GM18861 (cell line): ENCODE measurements around the gene HLA-DQB1.

Experiments used
- ATAC-seq: cut with Tn5 transposase; IDR thresholded peaks from one replicate; pipeline ENCODE4 v1.9.1; 2021; ENCODE audit not compliant: unreplicated experiment

HLA-DQB1 gene

DNA sequence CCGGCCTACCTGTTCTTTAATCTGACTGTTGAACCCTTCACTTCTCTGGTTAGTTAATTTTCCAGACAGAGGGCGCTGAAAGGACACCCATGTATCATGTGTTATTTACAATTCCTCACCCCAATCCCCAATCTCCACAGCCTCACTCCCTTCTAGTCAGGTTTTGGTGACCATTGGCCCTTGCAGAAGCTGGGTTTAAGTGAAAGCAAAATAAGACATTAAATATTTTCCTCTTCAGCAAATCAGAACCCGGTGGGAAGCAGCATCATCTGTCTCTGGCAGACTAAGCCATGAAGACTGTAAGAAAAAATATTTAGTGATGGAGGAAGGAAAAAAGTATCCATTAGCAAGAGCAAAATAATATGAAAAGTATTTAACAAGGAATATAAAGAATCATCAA lies 38.6 kb downstream of the HLA-DQB1 start:
- no peak for ATAC-seq

DNA sequence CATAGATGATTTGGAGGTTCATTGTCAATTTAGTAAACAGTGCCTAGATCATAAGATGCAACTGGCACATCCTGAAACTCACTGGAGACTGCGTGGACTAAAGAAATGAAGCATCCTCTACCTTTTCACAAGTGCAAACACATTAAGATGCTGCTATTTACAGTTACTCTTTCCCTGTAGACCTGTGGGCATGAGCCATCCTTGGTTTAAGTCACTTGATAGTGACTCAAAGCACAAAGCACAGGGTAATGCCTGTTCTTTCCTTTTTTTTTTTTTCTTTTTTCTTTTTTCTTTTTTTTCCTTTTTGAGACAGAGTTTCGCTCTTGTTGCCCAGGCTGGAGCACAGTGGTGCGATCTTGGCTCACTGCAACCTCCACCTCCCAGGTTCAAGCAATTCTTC lies 39.2 kb downstream of the HLA-DQB1 start:
- no peak for ATAC-seq

DNA sequence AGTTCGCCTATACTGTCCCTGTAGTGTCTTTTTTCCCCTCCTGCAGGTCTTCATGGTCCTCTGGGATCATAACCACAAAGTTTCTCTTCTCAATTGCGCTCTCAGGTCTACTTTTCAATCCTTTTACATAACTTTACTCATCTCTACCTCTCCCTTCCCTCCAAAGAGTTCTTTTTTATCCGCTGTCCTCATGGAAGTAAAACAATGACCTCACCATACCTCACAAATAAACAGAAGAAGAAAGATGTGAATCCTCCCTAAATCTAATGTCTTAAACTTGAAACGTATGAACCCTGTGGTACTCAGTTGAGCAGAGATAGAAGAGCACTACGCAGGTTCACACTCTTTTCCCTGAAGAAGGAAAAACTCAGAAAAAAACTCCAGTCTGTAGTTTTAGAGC lies 41.3 kb downstream of the HLA-DQB1 start:
- no peak for ATAC-seq

DNA sequence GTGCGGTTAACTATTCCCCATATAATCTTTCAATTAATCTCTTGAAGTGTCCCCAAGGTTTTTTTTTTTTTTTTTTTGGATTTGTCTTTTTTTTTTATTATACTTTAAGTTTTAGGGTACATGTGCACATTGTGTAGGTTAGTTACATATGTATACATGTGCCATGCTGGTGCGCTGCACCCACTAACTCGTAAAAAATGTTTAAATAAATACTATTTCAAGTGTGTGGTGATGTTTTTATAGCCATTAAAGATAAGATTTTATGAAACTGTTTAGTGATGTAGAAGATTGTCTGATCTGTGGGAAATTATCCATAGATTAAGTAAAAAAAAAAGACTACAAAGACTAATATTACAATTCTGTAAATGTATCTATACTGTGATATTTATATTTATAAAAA lies 41.9 kb downstream of the HLA-DQB1 start:
- ATAC-seq, result no peak

DNA sequence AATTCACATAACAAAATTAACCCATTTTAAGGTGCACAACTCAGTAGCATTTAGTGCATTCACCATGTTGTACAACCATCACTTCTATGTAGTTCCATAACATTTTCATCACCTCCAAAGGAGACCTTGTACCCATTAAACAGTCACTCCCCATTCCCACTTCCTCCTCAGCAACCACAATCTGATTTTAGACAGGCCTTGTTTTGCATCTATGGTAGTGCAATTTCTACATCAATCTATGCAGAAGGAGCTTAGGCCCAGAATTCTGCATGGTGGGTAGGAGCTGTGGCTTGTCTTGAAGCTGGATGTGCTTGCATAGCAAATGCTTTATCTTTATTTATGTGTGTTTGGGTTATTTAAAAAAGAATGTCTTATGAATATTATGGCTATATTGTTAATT lies 42.8 kb downstream of the HLA-DQB1 start:
- ATAC-seq, result no peak

DNA sequence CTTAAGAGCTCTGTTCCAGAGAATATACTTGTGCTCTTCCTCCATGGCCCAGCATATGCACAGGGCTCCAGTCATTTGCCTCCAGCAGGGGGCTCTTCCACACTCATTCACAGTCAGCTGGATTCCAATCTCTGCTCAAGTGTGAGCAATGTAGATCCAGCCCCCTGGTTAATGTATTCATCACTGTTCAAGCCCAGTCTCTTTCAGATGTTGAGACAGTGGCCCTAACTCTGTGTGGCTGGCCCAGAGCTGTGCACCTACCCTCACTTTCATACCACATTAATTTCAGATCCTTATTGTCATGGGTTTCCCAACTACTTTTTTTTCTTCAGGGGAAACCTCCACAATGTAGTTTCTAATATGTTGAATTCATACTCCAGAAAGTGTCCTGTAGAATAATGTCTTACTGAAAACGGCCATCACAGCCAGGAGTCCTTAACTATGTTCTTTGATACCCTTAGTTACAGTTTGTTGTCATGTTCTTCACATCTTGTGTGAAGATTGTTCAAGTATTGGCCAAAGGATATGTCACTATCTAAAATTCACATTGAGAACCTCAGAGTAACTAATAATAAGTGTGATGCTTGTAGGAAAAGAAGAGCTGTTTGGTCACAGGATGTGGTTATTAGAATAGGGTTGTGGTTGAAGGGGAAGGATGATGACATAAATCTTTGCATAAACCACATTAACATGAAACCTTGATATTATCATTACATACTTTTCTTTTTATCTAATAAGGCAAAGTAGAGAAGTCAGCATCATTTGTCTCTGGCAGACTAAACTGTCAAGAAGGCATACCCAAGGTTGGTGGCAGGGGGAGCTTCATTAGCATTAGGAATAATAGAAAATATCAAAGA lies 43.7 kb downstream of the HLA-DQB1 start:
- ATAC-seq, result peak; percentile 63

DNA sequence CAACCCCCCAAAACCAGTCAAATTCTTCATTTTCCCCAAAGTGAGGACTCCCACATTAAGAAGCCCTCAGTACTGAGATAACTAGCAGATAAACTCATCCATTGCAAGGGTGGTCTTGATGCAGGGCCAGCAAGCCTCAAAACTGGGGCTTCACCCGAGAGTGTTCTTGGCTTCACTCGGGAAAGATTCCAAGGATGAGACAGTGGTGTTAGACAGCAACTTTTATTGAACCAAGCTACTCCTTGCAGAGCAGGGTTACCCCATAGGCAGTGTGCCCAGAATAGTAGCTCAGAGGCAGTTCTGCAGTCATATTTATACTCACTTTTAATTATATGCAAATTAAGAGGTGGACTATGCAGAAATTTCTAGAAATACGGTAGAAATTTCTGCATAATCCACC lies 45.1 kb downstream of the HLA-DQB1 start:
- no peak for ATAC-seq

DNA sequence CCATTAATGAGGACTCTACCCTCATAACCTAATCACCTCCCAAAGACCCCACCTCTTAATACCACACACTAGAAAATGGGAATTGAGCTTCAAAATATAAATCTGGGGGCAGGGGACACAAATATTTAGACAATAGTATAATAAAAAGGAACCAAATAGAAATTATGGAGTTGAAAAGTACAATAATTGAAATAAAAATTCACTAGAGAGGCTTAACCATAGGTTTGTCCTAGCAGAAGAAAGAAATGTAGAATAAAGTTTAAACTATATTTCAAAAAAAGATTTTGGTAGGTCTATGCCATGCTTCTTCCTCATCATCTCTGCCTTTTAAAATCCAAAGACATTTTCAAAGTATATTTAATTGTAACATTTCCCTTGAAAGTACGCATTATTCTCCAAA lies 48.7 kb downstream of the HLA-DQB1 start:
- no peak for ATAC-seq

DNA sequence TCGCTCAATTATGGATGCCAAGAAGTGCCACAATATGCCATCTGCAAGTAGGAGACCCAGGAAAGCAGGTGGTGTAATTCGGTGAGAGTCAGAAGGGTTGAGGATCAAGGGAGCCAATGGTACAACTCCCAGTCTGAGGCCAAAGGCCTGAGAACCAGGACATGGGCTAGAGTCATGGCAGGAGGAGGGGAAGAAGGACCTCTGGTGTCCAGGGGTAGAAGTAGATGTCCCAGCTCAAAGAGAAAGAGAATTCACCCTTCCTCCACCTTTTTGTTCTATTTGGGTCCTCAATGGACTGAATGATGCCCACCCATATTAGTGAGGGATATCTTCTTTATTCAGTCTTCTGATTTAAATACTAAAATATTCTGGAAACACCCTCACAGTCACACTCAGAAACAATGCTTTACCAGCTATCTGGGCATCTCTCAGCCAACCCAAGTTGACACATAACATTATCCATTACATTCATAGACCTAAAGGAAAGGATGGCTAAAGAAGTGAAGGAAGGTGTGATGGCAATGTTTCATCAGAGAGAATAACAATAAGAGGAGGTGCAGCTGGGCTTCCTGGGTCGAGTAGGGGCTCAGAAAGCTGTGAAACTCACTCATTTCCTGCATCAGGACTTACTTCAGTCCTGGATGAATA lies 50.4 kb downstream of the HLA-DQB1 start:
- no peak for ATAC-seq

DNA sequence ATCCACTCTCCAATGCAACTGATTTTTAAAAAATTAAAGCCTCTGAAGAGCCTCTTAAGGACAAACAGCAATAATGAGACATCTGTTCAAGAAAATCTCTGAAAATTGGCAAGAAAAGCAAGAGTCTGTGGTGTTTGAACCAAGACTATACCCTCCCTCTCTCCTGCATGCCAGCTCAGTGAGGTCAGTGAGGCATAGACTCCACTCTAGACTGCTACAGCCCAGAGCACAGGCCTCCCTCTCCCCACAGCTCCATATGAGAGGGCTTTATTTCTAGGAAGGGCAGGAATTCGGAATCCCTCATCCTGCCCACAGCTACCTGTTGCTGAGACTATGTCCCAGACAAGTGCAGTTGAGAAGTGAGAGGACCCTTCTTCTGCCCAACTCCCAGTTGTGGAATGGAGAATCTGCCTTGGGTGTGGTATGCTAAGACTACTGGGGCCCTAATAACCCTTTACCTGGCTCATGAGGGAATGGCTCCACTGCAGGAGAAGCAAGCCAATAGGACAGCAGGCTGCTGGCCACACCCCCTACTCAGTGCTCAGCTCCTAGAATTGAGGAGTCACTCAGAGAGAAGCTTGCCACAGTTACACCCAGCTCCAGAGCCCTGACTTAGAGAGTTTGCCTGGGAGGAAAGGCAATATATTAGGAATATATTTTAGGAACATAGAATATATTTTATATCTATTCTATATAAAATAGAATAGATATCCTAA lies 51.9 kb downstream of the HLA-DQB1 start:
- ATAC-seq, result no peak

DNA sequence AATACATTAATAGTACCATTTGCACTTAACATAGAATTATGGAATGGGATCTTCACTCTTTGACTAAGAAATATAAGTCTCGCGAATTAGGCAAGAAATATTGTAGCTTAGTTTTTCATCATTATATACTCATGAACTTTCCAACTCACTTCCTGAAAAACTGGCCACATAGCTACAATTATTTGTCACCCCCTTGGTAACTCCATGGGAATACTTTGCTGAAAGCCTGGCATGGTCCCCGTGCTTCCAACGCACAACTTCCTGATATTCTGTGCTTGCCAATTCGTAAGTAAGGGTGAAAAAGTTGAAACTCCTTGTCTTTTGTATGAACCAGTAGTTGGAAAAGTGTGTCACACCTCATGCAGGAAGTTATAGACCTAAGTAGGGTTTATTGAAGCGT lies 53.0 kb downstream of the HLA-DQB1 start:
- no peak for ATAC-seq

DNA sequence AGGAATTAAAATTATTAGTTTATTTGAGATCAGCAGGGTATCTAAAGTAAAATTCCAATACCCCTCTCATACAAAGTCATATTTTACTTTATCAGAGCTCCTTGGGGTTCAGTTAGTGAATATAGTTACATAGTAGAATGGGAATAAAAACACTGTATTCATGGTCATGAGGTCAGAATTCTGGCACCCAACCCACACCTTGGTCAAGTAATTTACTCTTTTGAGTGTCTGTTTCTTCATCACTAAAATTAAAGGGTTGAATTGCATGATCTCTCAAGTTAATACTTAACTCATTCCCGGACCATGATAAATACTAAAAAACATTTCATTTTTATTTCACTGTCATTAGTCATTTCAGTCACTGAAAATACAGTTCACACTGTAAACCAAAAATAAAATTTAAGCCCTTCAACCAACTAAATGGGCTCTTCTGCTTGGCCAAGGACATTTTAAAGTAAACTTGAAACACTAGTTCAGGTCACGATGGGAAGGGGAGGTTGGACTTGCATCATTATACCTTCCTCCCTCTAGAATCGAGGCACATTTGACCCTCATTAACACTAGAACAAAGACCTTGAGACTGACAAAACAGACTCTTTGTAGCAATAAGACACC lies 55.7 kb downstream of the HLA-DQB1 start:
- no peak for ATAC-seq

DNA sequence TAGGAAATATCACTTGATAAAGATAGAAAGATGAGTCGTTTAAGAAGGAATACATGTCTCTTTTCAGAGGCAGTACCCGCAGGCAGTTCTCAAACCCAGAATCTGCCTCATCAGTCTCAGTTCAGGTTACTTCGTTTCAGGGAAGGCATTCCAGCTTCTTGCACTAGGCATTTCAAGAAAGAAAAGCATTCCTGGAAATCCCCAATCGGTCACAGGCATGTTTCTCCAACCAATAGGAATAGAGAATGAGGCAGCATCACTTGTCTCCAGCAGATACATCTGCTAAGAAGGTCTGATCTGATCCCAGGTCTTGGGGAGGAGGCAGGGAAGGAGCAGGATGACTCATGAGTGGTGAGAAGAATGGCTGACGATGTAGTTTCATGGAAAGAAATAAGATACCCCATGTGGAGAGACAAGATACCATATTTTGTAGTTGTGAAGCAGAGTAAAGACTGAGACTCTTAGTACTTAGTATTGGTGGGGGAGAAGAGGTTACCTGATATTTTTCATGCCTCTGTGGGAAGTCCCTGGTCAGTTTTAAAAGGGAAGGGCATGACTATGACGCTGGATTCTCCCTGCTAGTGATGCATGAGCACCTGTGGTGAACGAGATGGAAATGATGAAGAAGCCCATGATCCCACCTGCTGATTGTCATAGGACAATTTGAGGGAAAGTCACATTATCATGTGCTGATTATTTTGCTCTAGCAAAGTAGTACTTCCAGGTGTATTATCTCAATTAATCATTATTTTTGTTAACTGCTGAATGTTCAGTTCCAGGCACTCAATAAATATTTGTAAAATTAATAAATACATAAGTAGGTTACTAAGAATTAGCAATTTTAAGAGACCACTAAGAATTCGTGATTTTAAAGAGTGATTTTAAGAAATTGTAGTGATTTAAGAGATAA lies 56.5 kb downstream of the HLA-DQB1 start:
- peak; percentile 76 for ATAC-seq
